Measurements from ENCODE around the gene STARD3.

- TF ChIP-seq, protein P1, sequence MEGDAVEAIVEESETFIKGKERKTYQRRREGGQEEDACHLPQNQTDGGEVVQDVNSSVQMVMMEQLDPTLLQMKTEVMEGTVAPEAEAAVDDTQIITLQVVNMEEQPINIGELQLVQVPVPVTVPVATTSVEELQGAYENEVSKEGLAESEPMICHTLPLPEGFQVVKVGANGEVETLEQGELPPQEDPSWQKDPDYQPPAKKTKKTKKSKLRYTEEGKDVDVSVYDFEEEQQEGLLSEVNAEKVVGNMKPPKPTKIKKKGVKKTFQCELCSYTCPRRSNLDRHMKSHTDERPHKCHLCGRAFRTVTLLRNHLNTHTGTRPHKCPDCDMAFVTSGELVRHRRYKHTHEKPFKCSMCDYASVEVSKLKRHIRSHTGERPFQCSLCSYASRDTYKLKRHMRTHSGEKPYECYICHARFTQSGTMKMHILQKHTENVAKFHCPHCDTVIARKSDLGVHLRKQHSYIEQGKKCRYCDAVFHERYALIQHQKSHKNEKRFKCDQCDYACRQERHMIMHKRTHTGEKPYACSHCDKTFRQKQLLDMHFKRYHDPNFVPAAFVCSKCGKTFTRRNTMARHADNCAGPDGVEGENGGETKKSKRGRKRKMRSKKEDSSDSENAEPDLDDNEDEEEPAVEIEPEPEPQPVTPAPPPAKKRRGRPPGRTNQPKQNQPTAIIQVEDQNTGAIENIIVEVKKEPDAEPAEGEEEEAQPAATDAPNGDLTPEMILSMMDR (IDR thresholded peaks at IDR 0.05; ENCODE audit: low read length) = no peak
- TF ChIP-seq EZH2 (IDR thresholded peaks at IDR 0.05; ENCODE audit: borderline replicate concordance, low read length) = no peak
Observed at GRCh38 chr17:39687101-39687545, 50.2 kb downstream of the STARD3 start.
